NCI-H1105 (cell line): ENCODE measurements around the gene TRERF1.

Source experiments
- DNase-seq: peaks from one replicate; lab custom pipeline; 2025; lab: John Stamatoyannopoulos, UW

The TRERF1 gene

DNA sequence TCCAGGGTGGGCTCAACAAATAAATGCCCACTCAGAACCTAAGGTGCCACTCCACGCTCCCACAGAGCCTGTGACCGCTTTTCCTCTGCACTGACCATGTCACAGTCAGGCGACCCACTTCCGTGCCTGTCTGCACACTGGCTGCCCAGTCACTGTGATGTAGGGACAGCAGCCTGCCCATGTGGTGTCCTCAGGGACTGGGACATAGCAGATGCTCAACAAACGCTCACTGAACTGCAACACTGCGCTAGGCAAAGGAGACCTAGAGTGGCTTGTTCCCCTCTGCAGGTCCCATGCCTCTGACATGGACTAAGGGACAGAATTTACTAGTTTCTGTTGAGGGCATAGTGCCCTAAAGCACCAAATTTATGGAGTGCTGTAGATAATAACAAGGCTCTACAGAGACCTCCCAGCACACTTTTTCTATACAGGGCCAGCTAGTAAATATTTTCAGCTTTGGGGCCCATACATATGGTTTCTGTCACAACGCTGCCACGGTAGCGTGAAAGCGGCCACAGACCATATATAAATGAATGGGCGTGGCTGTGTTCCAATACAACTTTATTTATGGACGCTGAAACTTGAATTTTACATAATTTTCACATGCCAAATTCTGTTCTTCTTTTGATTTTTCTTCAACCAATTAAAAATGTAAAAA lies 176.2 kb downstream of the TRERF1 start:
- no peak for DNase-seq

DNA sequence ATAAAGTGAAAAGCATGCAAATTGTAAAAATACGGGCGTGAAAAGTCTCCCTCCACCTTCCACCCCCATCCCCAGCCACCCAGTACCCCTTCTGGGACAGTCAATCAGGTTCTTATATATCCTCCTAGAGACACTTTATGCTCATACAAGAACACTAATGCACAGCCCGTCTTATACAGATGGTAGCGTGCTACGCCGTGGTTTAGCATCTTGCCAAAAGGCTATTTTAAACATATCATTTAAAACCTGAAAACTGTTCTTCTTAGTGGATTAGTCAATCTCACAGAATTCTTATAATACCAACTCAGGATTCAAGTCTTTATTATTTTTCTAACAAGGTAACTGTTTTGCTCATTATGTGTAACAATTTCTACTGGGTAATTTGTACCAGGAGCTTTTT lies 176.8 kb downstream of the TRERF1 start:
- no peak for DNase-seq

DNA sequence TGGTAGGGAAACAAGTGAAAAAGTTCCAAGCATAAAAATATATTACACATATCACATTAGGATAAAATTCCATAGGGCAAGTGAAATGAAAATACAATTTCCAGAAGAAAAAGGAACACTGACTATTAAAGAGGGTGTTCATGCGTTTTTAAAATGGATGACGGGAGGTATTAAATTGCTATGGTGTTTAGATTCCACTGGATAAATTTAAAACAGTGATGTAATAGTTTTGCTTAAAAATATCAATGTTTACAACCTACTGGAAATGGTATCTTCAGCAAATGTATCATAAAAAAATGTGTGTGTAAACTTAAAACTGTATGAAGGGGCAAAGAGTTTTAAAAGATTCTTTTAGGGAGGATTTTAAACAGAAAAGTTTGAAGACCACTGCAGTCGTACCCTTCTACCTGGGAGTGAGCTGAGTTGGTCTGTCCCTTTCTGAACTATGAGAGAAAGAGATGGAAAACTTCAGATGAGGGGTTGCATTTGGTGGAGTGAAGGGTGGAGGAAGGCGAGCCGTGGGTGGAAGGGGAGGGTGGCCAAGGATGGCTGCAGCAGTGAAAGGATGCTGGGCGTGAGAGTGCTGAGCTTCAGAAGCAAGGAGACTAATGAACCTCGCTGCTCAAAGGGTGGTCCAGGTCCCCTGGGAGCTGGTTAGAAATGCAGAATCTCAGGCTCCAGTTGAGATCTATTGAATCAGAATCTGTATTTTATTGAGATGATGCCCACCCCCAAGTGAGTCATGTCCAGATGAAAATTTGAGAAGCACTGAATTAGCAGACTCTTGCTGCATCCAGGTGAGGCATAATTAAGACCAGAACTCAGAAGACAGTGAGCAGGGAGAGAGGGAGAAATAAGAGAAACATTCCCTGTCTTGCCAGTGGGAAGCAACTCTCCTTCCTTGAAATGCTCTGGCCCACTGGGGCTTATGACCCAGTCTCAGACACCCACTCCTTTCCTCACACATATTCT lies 179.6 kb downstream of the TRERF1 start:
- DNase-seq: no peak

DNA sequence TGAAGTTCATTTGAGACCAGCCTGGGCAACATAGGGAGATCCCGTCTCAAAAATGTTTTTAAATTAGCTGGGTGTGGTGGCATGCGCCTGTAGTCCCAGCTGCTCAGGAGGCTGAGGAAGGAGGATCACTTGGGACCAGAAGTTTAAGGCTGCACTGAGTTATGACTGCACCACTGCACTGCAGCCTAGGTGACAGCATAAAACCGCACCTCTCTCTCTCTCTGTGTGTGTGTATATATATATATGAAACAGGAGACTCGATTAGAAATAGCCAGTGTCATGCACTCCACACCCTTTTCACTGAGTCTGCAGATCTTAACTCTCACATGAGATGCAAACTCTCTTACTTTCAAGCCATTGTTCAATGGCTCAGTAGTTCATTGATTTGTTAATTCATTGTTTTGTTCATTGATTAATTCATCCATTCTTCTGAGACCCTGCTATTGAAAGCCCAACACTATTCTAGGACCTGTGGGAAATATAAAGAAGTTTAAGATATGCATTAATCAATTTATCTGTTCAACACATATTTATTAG lies 181.7 kb downstream of the TRERF1 start:
- no peak for DNase-seq

DNA sequence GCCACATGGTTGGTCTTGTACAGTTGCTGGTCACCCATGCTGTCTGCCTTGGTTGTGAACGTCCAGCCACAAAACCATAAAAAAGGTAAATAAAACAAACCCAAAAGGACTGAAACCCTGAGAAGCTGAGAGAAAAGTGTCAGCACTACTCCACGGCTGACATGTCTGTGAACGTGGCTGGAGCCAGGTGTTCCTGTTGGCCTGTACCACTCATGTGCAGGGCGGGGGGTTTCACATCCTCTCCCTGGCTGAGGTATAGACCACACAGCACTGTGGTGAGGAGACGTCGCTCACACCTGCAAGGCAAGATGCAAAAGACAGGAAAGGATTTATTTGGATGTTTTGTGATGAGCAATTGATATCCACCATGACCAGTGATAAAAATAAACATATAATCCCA lies 182.2 kb downstream of the TRERF1 start:
- DNase-seq: no peak

DNA sequence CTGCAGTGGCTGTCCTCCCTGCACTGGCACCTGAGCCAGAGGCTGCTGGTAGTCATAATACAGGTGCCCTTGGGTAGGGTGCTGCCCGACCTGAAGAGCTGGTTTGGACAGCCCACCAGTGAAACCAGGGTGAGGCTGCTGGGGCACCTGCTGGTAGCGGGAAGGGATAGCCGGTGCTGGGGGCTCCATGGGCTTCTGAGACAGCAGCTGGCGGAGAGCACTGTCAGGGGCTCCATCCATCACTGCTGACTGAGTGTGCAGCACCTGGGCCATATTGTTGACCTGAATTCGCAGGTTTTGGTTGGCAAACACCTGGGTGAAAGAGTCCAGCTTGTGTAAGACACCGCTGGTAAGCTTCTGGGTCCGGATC lies 182.9 kb downstream of the TRERF1 start:
- no peak for DNase-seq

DNA sequence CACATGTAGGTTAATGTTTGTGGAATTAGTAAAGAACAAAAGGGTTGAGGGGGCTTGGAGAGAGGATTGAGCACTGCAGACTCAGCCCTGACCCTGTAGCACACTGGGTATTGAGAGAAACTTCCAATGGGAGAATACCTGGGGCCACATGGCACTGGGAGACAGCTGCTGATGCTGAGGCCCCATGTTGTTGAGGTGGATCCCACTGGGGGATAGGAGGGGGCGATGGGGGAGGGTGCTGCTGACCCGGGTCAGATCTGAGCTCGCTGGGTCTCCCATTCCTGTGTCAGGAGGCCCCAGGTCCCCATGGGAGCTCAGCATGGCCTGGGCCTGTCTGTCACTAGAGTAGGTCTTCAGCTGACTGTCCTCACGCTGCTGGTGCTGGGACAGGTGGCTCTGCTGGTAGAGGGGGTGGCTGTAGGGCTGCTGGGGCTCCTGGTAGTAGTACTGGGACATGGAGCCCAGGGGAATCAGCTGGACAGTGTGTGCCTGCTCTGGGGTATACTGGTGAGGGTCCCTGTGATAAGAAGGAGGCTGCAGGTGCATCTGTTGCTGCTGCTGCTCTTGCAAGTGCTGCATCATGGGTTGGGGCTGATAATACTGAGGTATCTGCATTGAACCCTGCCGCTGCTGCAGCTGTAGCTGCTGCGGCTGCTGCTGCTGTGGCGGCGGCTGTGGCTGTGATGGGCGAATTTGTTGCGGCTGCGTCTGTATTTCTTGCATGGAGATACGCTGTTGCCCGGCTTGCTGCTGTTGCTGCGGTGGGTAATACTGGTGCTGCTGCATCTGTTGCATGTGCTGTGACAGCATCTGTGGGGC lies 183.5 kb downstream of the TRERF1 start:
- no peak for DNase-seq

DNA sequence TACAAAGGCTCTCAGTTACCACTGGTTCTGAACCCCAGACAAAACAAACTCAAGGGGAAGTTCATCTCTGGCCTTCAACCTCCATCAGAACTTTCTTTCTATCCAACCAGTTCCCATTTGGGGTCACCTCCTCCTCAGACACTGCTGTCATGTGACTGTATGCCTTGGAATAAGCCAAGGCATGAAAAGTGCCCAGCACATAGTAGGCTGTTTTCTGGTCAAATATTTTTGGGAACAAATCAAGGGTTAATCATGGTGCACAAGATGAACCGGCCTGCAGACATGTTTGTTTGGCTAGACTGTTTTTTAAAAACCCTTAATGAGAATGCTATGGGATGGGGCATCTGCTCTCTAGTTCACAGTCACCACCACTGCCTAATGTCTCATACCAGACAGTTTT lies 185.2 kb downstream of the TRERF1 start:
- no peak for DNase-seq

DNA sequence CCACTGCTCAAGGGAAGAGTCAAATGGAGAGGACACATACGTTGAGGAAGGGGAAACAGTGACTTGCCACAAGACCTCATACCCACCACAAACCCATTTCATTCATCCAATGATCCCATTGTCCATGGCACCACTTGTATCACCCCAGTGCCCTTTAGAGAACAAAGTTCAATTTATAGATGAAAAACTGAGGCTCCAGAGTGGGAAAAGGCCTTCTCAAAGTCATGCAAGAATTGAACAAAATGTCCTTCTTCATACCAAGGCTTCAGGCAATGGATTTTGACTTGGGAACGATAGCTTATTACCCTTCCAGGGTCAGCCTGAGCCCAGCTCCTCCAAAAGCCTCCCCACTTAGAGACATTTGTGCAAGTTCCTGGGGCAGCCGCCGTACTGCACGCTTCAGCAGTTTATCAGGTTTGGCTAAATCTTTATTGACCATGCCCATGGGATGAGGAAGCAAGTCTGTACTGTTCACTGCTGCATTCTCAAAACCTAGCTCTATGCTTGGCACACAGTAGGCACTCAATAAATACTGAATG lies 186.8 kb downstream of the TRERF1 start:
- no peak for DNase-seq

DNA sequence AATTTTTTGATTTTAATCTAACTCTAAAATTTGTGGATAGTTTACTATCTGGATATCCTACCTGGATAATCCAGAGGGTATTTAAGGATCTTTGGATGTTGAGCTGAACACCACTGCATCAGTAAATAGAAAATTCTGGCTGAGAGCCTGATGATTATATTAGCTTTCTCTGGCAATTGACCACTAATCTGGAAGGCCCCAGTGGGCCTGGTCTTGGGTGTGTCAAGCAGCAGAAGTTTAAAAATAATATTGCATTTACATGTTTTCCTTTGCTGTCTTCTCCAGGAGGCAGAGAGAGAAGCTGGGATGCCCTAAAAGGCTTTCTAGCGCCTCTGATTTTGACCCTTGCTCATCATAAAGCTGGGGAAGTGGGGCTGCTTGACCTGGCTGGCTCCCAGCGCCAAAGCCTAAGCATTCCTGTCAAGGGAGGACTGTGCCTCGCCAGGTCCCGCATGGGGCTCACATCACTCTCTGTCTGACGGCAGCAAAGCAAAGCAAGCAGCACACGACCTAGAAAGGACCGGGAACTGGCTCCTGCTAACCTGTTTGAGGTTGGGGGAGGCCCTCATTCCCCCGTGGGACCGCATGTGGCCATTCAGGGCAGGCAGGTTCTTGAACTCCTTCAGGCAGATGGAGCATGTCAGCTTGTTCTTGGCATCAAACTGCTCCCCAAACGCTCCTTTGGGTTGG lies 187.4 kb downstream of the TRERF1 start:
- DNase-seq: no peak

DNA sequence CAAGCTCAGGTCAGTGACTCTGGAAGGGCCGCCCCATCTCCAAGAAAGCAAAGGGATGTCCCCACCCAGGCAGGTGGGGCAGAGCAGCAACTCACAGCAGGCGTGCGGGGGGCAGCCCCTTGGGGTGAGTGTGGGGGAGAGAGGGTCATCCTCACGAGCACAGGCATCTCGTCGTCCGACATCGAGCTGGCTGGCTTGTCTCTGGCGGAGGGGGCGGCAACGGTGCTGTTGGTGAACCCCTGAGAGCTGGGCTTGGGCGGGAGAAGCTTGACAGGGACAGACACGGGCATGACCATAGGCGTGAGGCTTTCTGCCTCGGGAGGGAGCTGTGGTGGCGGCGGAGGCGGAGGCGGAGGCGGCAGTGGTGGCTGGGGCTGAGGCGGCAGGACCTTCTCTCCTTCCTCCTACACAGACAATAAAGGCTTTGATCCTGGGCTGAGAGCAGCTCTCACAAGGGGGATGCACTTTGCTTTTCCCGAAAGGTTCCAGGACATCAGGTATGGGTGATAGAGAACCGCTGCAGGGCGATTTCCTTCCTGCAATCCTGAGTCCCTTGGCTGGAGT lies 188.5 kb downstream of the TRERF1 start:
- no peak for DNase-seq

DNA sequence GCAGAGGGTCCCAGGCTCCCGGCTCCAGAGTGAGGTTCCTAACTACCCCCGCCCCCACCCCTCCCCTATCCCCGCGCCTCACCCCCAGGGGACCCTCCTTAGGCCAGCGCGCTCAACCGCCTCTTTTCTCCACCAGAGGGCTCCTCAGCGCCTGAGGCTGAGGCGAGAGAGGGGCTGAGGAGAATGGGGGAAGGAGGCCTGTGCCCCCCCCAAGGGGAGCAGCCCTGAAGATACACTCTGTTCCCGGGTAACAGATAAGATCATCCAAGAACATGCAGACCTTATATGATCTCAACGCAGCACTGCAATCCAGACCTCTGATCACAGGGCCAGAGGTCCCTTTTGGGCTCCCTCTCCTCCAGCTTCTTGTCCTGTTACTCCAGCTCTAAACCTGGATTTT lies 190.8 kb downstream of the TRERF1 start:
- no peak for DNase-seq

DNA sequence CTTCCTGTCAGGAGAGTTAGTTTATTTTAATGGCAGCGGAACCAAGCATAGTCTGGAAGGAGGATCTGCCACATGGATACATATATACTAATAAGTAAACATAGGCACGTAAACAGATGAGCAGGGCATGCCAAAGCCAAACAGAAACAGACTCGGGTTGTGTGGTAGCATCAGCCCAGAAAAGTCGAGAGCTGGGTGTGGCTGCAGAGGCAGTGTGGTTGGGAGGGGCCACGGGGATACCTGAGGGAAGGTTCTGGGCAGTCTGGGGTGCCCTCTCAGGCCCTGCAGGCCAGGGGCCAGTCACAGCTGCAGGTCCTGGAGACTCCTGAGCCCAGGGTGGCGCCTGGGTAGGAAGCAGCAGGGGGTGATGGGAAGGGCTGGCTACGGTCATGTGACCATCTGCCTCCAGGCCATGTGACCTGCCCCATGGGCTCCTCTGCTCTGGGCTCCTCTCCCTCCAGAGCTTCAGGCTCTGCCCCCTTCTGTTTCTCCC lies 191.3 kb downstream of the TRERF1 start:
- DNase-seq: no peak

DNA sequence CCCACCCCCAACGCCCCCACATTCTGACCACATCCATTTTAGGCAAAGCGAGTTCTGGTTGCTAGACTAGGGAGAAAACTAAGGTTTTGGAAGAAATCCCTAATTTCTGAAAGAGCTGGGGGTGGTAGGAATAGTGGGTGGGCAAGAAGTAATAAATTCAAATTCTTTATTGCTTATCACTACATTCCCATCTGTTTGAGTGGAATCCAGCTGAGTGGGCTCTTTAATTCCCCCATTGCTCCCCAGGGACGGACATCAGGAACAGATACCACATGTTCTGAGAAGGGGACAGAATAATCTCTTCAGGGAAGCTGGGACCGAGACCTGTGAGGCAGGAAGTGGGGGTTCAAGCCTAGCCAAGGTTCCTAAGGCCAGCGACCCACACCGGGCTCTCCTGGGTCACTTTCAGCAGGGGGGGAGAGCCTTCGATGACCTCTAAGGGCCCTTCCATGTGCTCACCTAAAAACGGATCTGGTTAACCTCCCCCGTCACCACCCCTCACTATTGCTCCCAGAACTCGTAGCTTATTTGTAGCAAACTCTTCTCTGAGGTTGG lies 191.8 kb downstream of the TRERF1 start:
- DNase-seq: no peak

DNA sequence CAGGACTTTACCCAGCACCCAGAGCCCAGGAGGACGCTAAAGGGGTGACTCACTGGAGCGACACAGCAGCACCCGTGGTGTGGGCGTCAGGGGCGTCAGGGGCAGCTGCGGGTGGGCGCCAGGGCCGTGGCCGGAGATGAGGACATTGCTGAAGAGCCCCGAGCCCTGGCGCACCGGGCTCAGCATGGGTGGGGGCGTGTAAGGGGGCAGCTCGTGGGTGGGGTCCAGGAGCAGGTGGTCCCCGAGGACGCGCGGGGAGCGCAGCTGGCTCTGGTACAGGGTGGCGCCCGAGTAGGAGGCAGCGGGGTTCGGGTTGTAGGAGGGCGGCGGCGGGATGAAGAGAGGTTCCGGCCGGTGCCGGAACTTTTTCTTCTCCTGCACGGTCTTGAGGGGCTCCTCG lies 192.4 kb downstream of the TRERF1 start:
- DNase-seq: no peak

DNA sequence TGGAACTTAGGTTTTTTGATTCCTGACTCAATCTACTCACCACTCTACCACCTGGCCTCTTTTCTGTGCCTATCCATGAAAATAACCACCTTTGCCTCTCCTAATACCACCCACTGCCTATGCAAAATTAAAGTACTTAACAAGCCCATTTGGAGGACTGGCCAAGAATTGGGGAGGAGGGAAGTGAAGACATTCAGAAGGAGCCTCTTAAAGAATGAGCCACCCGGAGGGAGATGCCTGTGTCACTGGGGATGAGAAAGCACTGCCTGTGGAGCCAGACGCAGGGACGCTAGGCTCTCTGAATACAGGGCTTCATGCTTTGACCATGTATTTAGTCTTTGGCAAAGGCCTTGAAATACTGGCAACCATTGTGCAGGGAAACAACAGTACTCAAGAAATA lies 194.1 kb downstream of the TRERF1 start:
- DNase-seq: no peak

DNA sequence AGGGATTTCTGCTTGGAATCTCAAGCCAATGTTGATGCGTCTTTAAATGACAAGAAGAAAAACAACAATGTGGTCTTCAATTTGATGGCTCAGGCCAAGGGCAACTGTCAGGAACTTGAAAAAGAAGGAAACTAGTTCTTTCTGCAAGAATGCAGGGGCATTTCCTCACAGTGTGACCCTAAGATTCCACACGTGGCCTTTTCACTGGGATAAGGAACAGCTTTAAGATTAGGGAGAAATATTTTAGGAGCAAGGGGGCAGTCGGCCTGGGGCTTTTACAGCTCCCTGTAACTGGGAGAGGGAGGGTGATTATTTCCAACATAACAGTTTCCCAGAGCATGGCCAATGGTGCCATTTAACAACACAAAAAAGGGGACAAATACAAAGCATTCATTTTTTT lies 194.7 kb downstream of the TRERF1 start:
- no peak for DNase-seq

DNA sequence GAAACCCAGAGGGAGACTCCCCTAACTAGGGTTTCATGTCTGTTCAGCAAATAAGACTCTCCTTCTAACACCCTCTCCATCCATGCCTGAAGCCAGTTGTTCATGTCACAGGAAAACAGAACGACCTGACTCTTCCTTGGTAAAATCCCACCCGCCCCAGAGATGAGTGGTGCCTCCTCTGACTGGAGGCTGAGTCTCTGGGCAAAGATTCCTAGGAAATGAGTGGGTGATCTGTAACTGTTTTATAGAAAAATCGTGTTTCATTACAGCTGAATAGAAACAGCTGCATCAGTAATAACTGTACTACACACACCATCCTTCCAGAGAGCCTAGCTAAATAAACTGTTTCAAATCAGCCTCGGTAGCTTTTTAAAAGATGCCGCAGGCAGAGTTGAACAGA lies 196.7 kb downstream of the TRERF1 start:
- no peak for DNase-seq

DNA sequence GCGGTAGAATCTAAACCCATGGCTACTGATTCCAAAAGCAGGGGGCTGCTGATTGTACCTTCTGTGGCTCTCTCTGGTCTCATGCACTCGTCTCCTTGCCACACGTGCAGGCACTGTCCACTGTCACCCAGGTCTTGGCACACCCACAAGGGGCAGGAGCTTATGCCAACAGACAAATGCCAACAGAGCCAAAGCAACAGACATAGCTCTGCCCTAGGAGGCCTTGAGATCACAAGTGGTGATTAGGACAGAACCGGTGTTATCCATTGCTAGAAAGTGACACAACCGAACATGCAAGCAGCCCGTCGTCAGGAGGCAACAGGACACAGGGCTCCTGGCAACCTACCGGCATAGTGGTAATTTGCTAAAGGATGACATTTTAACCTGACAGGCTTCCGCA lies 197.2 kb downstream of the TRERF1 start:
- no peak for DNase-seq

DNA sequence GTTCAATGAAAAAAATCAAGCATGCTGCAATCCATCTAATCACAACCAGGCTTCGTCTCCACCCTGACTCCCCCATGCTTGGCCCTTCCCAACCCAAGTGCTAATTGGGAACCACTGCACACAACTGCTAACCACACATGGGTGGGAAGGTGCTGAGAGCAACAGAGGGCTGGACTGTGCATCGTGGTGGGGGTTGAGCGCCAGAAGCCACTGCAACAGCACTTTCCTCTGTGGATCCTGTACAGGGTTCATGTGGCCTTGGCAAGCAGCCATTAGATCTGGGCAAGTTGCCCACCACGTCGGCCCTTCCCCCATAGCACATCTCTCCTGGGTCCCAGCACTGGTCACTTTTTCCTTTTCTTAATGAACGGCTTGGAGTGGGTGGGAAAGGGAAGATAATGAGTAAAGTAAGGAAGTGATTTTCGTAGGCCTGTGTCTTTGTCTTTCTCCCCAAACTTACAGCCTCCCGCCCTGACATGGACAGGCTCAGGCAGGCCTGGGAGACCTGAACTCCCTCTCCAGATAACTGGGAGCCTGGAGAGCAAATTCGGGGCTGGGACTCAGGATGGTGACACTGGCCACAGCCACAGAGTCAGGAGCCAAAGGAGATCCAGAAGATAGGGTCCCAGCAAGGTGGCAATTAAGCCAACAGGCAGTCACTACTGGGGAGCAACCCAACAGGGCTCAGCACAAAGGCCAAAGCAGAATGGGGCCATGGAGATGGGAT lies 199.7 kb downstream of the TRERF1 start:
- DNase-seq: peak; percentile 83
